GM12875 (cell line): ENCODE results near the gene CLEC4D.
"Not testable (repeated sequence)": the region's sequence is repeated elsewhere in the genome, so short reads cannot be mapped to it uniquely, and the experiment has no call there.

Experiments
- H3K4me3 ChIP-seq: one replicate; pipeline ENCODE4 v1.5.1; 2011; ENCODE audit warnings: low read depth, low read length, control low read depth
- CTCF ChIP-seq: IDR thresholded peaks from 2 replicates; pipeline ENCODE4 v1.5.1; 2011; ENCODE audit warnings: low read depth, mild to moderate bottlenecking, control low read depth, inconsistent platforms, low read length, moderate library complexity, borderline replicate concordance; ENCODE audit not compliant: insufficient read depth

Gene CLEC4D

GRCh38 chr12:8564656-8565055, 51.4 kb downstream of the CLEC4D start:
- no peak for TF ChIP-seq CTCF
- H3K4me3 ChIP-seq: no peak overlapping the region

GRCh38 chr12:8566052-8566451, 52.7 kb downstream of the CLEC4D start:
- H3K4me3 ChIP-seq: not testable (repeated sequence)

GRCh38 chr12:8566525-8566924, 53.2 kb downstream of the CLEC4D start:
- TF ChIP-seq CTCF: no peak
- H3K4me3 ChIP-seq: no peak overlapping the region
